GM21717 (cell line): ENCODE measurements around the gene AUTS2.
A peak's percentile ranks its signal among the peaks of the same experiment; 100 is the strongest.

Experiments
- ATAC-seq: cut with Tn5 transposase; IDR thresholded peaks from one replicate; pipeline ENCODE4 v1.9.1; 2021; ENCODE audit warnings: mild to moderate bottlenecking, moderate library complexity; ENCODE audit not compliant: unreplicated experiment

The AUTS2 gene

GRCh38 chr7:69962186-69963065 lies 364.2 kb downstream of the AUTS2 start:
- peak; percentile 61 for ATAC-seq

DNA sequence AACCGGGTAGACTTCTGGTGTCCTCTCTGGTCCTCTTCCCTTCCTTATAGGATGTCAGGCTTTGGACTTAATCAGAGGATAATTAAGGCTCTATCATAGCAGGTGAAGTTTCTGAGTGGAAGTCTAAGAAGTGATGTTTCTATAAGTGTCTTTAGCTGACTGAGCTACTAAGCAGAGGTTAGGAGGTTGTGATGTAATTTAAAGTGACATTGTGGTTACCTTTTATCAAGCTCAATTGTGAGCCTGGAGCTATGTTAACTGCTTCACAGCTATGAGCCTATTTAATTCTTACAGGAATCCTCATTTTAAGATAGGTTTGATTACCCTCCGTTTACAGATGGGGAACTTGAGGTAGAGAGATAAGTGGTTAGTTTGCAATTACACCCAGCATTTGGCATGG lies 365.1 kb downstream of the AUTS2 start:
- no peak for ATAC-seq

DNA sequence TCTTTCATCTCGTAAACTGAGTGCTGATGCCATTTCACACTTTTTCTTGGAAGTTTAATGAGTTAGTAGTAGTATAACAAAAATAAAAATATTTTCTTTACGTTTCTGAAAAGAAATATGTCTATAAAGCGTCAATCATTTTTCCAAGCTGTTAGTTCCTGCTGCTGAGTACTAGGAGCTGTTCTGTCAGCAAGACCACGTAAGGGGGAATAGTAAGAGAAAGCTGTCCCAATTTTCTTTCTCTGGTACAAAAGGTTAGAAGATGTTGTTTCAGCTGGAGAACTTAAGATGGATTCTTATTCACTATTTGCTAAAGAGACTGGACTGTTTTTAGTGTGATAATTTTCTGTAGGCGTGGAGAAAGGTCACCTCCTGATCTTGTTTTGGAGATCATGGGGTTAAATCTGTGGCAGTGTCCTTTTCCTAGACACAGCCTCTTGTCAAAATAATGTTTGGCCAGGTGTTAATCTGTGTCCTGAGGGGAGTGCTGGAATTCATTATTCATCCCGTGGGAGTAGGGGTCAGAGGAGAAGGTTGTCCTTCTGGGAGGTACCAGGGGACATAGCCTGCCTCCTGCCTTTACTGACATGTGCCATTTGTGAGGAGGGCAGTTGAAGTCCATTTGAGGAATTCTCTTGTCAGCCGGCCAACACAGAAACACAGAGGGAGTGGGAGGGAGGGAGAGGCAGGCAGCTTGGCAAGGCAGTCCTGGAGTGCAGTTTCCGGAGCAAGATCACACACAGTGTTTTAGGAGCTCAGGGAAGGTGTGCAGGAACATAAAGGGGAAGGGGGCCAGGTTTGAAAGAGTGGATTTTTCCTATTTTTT lies 368.7 kb downstream of the AUTS2 start:
- ATAC-seq: no peak

DNA sequence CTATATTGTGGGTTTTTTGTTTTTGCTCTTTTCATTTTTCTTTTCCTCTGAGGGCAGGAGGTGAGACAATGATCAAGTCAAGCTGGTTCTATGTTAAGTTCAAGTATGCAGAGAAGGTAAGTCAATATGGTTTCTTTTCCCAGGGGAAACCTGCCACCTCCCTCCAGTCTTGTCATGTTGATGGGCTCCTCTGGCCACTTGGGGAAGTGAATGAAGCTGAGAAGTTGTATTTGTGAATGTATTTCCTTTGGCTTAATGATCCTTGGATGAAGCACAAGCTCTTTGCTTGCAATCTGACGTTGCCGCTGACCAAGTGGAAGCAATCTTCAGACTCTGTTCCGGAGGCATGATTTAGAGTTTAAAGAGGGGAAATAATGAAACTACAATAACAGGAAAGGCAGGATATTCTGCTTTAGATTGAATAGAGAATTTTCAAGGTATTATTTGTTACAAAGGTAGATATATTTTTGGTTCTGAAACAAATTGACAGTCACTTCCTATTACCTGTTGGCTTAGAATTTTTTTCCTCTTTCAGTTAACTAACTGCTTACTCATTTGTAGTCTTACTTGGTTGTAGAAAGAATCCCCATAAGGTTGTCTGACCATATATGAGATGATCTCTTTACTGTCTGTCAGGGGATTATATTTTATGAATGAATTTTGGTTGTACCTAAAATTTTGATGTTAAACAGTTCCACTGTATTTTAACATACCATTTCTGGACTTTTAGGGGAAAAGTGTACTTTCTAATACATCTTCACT lies 369.6 kb downstream of the AUTS2 start:
- ATAC-seq: no peak

GRCh38 chr7:69968969-69969556 lies 370.8 kb downstream of the AUTS2 start:
- no peak for ATAC-seq

DNA sequence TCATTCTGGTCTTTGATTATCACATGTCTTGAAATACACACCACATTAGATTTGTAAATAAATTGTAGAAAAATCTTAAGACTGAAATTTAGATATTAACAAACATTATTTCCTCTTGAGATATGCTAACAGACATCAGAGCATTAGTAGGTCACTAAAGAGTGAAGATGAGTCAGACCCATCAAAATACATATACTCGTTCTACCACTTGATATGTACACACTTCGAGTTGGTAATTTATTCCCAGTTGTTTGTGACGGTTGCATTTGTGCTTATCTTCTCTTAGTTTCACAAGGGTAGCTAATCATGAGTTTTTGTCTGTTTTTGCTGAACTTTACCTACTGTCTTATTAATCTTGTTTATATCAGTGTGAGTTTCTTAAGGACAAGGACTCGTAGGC lies 383.4 kb downstream of the AUTS2 start:
- ATAC-seq: no peak

DNA sequence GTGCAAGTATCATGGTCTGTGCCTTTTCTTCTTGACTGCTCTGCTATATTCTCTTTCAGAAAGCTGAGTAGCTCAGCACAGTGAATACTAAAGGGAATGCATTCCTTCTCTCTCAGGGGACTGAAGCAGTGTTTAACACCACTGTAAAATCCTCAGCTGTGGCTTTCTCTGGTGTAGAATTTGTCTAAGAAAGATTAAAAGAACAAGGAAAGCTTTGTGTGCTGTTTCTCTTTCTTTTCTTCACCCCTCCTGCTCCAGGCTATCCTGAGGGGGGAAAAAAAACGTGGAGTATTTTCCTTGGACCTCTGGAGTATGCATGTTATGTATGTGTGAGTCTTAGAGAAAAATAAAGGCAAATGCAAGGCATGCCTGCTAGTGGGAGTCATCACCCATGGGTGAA lies 383.9 kb downstream of the AUTS2 start:
- no peak for ATAC-seq

DNA sequence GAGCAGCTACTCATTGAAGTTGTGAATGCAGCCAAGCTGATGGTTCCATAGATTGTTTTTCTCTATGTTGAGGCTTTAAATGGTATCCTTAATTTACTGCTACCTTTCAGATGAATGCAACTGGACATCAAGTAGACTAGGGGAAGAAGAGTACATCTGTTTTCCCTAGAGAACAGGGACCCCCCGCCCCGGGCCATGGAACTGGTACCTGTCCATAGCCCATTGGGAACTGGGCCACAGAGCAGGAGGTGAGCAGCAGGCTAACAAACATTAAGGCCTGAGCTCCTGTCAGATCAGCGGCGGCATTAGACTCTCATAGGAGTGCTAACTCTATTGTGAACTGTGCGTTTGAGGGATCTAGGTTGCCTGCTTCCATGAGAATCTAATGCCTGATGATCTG lies 391.3 kb downstream of the AUTS2 start:
- no peak for ATAC-seq

DNA sequence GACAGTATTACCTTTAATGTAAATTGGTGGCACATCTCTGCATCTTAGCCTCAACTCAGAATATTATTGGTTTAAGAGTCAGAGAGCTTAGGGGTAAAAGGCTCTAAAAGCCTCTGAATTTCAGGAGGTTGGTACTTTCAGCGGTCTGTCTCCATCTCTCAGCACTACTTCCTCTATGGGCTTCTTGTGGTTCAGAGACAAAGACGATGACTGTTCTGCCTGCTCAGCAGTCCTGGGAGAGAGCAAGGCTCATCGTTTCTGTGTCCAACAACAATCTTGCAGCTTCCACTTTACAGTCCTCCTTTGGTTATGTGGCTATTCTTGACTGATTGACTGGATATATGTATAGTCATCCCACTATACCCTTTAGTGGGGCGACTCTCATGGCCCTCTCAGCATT lies 394.7 kb downstream of the AUTS2 start:
- no peak for ATAC-seq

GRCh38 chr7:69994218-69994617 lies 395.9 kb downstream of the AUTS2 start:
- ATAC-seq: no peak

DNA sequence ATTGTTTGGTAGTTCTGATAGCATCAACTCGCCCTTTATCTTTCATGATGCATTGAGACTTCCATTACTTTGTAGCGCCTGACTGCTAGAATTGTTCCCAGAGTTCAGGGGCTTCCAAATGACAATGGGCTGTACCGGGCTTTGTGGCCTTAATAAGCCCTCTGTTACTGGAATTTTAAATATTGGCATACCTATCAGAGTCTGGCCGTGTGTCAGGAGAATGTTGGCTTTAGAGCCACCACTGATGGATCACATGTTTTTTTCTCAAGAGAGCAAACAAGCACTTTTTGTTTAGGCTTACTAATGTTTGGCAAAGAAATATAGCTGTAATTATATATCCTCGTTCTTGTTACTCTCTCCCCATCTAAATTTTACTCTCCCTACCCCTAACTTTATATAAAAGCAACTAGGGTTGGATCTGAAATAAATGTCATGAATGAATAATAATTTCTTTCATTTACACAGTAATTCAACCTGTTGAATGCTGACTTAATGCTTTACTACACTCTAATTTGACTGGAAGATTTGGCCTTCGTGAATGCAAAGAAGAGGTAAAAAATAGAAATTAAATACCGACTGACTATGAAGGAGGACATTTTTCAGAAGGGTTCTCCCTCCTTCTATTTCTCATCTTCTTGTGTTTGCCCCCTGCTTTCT lies 396.7 kb downstream of the AUTS2 start:
- no peak for ATAC-seq

- ATAC-seq: no peak
Measured at GRCh38 chr7:69996121-69996520, 397.8 kb downstream of the AUTS2 start.

DNA sequence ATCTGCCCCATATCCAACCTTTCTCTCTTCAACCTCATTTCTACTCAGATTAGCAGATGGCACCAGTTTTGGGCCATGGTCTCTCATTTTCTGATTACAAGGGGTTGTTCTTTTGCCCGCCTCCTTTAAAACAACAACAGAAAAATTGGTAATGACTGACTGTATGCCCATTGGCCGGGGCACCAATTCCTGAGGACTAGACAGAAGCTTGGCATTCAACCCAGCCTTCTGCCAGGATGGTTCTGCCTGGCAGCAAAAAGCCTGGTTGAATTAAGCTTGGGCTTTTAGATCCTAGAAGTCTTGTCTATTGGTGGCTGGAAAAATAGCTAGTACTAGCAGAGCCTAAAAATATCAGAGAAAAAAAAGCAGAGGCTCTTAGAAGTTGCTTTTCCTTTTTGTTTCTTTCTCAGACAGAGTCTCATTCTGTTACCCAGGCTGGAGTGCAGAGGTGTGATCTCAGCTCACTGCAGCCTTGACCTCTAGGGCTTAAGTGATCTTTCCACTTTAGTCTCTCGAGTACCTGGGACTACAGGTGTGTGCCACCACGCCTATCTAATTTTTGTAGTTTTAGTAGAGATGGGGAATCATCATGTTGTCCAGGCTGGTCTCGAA lies 402.6 kb downstream of the AUTS2 start:
- no peak for ATAC-seq

DNA sequence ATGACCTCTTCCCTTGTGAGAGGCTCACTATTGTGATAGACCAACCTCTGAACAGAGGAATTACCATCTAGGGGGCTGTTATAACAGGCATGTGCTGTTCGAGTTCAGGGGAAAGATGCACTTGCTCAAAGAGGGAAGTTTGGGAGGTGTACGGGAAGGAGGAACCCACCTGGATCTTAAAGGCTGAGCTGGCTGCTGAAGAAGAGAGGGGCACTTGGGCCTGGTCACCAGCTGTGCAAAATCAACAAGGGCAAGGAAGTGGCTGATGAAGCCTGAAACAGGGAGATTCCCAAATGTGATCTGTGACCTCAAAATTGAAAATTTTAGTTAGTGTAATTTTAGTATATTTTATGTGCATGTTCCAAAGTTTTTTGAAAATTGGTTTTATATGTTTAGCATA lies 407.2 kb downstream of the AUTS2 start:
- ATAC-seq: no peak

DNA sequence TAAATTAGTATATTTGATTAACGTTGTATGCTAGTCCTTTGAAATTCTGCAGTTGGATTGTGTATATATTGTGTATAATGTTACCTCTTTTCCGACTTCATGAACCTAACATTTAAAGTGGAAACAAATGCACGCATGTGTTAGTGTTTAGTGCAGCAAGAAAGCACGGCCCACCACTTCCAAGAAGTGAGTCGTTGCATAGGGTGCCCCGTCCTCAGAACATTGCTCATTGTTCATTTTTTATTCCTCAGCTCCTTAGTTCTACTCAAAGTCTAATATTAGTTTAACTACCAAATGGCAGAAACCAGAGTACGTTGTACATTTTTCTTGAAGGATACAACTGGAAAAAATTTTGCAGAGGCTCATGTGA lies 407.6 kb downstream of the AUTS2 start:
- ATAC-seq: no peak

DNA sequence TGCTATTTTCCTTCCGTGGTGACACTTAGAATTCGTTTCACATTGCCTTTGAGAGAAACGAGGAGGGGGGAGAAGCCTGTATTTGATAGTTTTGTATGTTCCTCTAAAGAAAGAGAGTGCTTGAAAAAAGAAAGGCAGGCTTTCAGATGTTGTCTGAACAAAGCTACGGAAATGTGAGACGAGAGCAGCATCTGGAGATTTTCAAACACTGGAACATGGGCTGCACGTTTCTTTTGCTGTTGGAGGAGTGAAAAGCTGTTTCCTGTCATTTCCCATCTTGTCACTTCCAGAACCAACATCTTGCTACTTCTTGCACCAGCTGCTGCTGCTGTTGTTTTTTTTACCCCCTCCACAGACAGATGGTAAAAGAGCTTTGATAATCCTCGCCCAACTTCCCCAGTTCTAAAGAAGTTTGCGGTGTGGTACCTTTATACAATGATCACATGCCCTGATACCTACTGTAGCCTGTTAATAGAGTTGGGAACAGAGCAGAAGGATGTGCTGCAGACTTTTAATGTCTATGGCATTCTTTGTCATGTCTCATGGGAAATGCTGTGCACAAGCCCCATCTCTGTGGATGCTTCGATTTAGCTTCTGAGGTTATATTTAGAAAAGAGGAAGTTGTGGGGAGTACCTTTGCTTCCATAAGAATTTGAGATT lies 408.1 kb downstream of the AUTS2 start:
- no peak for ATAC-seq

DNA sequence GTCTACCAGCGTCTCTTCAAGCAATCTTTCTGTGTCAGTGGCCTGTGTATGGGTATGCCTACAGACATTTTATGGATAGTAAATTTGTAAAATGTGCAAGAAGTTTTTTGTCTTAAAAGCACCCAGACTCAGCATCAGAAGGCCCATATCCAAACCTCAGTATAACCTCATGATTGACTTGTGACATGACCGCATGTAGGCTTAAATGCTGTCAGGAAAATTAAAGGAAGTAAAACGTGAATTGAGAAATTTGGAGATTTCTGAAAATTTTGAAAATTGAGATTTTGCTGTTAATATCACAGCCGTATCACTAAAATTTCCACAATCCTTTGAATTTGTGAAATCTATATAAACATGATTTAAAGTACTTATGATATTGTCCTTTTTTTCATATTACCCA lies 410.2 kb downstream of the AUTS2 start:
- no peak for ATAC-seq

DNA sequence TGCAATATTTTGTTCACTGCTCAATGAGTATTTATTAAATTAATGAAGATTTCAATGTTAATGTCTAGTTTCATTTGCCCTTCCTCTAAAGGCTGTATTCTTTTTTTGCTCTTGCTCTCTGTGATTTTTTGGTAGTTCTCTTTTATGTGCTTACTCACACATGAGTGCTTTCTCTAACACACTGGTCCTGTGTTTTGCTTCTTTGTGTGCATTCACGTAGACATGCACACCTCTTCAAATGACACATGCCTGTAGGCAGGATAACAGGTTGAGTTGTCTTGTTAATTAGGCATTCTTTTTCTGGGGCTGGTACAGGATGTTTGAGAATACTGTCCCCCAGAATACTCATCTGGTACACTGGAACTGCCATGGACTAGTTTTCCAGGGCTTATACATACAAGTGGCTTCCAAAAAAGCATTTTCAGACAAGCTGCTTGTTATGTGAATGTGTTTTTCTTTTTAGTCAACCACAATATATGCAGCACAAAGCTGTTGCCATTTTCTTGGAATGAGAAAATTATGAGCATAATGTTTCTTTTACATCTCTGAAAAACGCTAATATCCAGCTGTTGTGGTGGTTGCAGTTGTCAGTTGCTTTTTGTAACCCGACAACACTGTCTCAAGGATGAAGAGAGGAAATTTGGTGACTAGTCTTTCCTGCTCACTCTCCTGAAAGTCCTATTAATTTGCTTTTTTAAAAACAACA lies 416.4 kb downstream of the AUTS2 start:
- no peak for ATAC-seq

DNA sequence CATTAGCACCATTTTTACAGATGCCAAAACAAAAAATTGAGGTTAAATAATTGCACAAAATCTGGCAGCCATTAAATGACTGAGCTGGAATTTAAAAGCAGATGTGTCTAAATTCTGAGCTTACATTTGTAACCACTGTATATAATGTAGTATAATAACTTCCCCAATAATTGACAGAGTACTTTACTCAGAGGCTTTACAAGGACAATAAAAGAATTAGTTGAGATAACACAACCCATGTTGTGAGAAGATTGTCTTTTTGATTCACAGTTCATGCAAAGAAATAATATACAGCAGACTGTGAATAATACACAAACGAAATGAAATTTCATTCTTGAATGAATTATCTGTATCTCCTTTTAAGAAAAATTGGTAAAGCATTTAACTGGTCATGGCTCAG lies 417.1 kb downstream of the AUTS2 start:
- no peak for ATAC-seq
